ENCODE measurements around the gene PPP1CA. TPM values are rescaled to one million over a fixed set of nuclear protein-coding genes. Genes with fewer than 3 reads are reported as not detected.

The PPP1CA gene
- 144 TPM for total RNA-seq

GRCh38 chr11:67401495-67402191 is at the start of gene PPP1CA:
Gene PPP1CA (minus strand): TSS chr11:67401858. CDS start chr11:67401782, 76 bp downstream.

GRCh38 chr11:67437082-67437808 is 35.6 kb upstream of the PPP1CA start, which contains the start of gene PTPRCAP:
Gene PTPRCAP (minus strand): TSS chr11:67437682. CDS start chr11:67437619, 63 bp downstream.

GRCh38 chr11:67428052-67429001 is 26.7 kb upstream of the PPP1CA start, which contains the start of gene RPS6KB2:
Gene RPS6KB2 (plus strand): TSS chr11:67428494. CDS start chr11:67428546, 52 bp downstream.

GRCh38 chr11:67415501-67416304 is 14.0 kb upstream of the PPP1CA start, which contains the start of gene CARNS1:
Gene CARNS1 (plus strand): TSS chr11:67415678. CDS start chr11:67416200, 522 bp downstream.

GRCh38 chr11:67391304-67392182 is 10.1 kb downstream of the PPP1CA start, which contains the start of gene RAD9A:
Gene RAD9A (plus strand): TSS chr11:67391986. CDS start chr11:67392045, 59 bp downstream.

GRCh38 chr11:67372993-67373647 is 28.5 kb downstream of the PPP1CA start, which contains the start of gene CLCF1:
Gene CLCF1 (minus strand): TSS chr11:67373598. CDS start chr11:67373539, 59 bp downstream.

GRCh38 chr11:67353317-67354074 is 48.2 kb downstream of the PPP1CA start, which contains the start of gene POLD4:
Gene POLD4 (minus strand): TSS chr11:67353546. CDS start chr11:67353399, 147 bp downstream.

Small RNAs within 50 kb of the gene (small RNA-seq; reads per million reads assigned to genes)
- gene RN7SKP239 (ENCODE audit: low replicate concordance) (not detected), gene RNU6-1238P (ENCODE audit: low replicate concordance) (not detected)

Other genes with a start within 250 kb of the PPP1CA start
- gene GRK2, start 135.4 kb downstream of the PPP1CA start, total RNA-seq = 39.3 TPM
- gene ANKRD13D, start 112.6 kb downstream of the PPP1CA start, total RNA-seq = 52.0 TPM
- 22.5 TPM for gene SSH3, start 98.3 kb downstream of the PPP1CA start, total RNA-seq
- 15.9 TPM for gene POLD4, start 48.3 kb downstream of the PPP1CA start, total RNA-seq
- gene CLCF1, start 28.3 kb downstream of the PPP1CA start, total RNA-seq = 3.5 TPM
- gene RAD9A, start 9.9 kb downstream of the PPP1CA start, total RNA-seq = 22.3 TPM
- 4.9 TPM for gene TBC1D10C, start 2.2 kb upstream of the PPP1CA start, total RNA-seq
- gene CARNS1, start 13.8 kb upstream of the PPP1CA start, total RNA-seq = 8.8 TPM
- 35.5 TPM for gene RPS6KB2, start 26.6 kb upstream of the PPP1CA start, total RNA-seq
- gene PTPRCAP, start 35.8 kb upstream of the PPP1CA start, total RNA-seq = 2.5 TPM
- gene CORO1B, start 41.6 kb upstream of the PPP1CA start, total RNA-seq = 89.6 TPM
- not detected for gene GPR152, start 50.9 kb upstream of the PPP1CA start, total RNA-seq
- 0.58 TPM for gene CABP4, start 53.5 kb upstream of the PPP1CA start, total RNA-seq
- gene TMEM134, start 67.4 kb upstream of the PPP1CA start, total RNA-seq = 56.6 TPM
- 65.4 TPM for gene AIP, start 81.2 kb upstream of the PPP1CA start, total RNA-seq
- 60.2 TPM for gene PITPNM1, start 103.5 kb upstream of the PPP1CA start, total RNA-seq
- 38.0 TPM for gene CDK2AP2, start 106.3 kb upstream of the PPP1CA start, total RNA-seq
- gene CABP2, start 121.6 kb upstream of the PPP1CA start, total RNA-seq = not detected
- 811 TPM for gene GSTP1, start 182.0 kb upstream of the PPP1CA start, total RNA-seq
- gene NDUFV1, start 205.1 kb upstream of the PPP1CA start, total RNA-seq = 205 TPM
- 10.9 TPM for gene NUDT8, start 228.1 kb upstream of the PPP1CA start, total RNA-seq
- not detected for gene TBX10, start 237.9 kb upstream of the PPP1CA start, total RNA-seq
- gene ACY3, start 248.9 kb upstream of the PPP1CA start, total RNA-seq = 9.1 TPM

Measured in metanephros (tissue), 2 donors.